CD4-positive, alpha-beta T cell treated with Interferon alpha-2 for 1 hour (primary cell): ENCODE results near the gene PRDM16.
A peak's percentile ranks its signal among the peaks of the same experiment; 100 is the strongest.

ENCODE experiments used
- DNase-seq, 2 donors: peaks; one replicate each; pipeline ENCODE4 v3.0.0-alpha.2; 2020 to 2022

PRDM16 gene

GRCh38 chr1:3292868-3293562 is 224.0 kb downstream of the PRDM16 start:
- DNase-seq = no peak

- DNase-seq = no peak
These were observed 224.6 kb downstream of the PRDM16 start for GRCh38 chr1:3293563-3294080.

- DNase-seq = no peak
These were observed 225.4 kb downstream of the PRDM16 start for GRCh38 chr1:3294450-3294849.

- DNase-seq = no peak
These were observed 226.8 kb downstream of the PRDM16 start for GRCh38 chr1:3295846-3296245.

GRCh38 chr1:3296326-3296725 is 227.3 kb downstream of the PRDM16 start:
- no peak for DNase-seq

GRCh38 chr1:3296826-3297225 is 227.8 kb downstream of the PRDM16 start:
- DNase-seq = no peak

GRCh38 chr1:3297756-3298155 is 228.8 kb downstream of the PRDM16 start:
- no peak for DNase-seq

GRCh38 chr1:3298197-3298596 is 229.2 kb downstream of the PRDM16 start:
- DNase-seq = no peak

- DNase-seq = no peak
These were observed 235.2 kb downstream of the PRDM16 start for GRCh38 chr1:3304246-3304645.

GRCh38 chr1:3304692-3305091 is 235.7 kb downstream of the PRDM16 start:
- no peak for DNase-seq

- DNase-seq = no peak
These were observed 236.2 kb downstream of the PRDM16 start for GRCh38 chr1:3305156-3305555.

GRCh38 chr1:3306583-3307291 is 237.7 kb downstream of the PRDM16 start:
- DNase-seq = no peak

- DNase-seq = no peak
These were observed 238.4 kb downstream of the PRDM16 start for GRCh38 chr1:3307359-3307758.

GRCh38 chr1:3308053-3308452 is 239.1 kb downstream of the PRDM16 start:
- DNase-seq = no peak

GRCh38 chr1:3310718-3311400 is 241.9 kb downstream of the PRDM16 start:
- DNase-seq = no peak

GRCh38 chr1:3311711-3312110 is 242.7 kb downstream of the PRDM16 start:
- DNase-seq = no peak

GRCh38 chr1:3312310-3312897 is 243.4 kb downstream of the PRDM16 start:
- no peak for DNase-seq

- peak; percentile 1 to 37 for DNase-seq
These were observed 244.0 kb downstream of the PRDM16 start for GRCh38 chr1:3312898-3313575.

- DNase-seq = no peak
These were observed 244.6 kb downstream of the PRDM16 start for GRCh38 chr1:3313576-3313950.

- no peak for DNase-seq
These were observed 245.7 kb downstream of the PRDM16 start for GRCh38 chr1:3314491-3315381.
